HepG2 (cell line): ENCODE measurements around the gene TK1. TPM values are rescaled to one million over a fixed set of nuclear protein-coding genes. Genes with fewer than 3 reads are reported as not detected.

Experiments used
- HOXA9 ChIP-seq: sonication (generic); formaldehyde crosslinking; IDR thresholded peaks from 2 replicates; pipeline ENCODE4 v1.8.1; 2022; ENCODE audit warnings: missing genetic modification reagents, mild to moderate bottlenecking, moderate library complexity, borderline replicate concordance
- MIXL1 ChIP-seq: IDR thresholded peaks from 2 replicates; pipeline ENCODE4 v1.6.1; 2016
- NR2C2 ChIP-seq: sonication (generic); formaldehyde crosslinking; IDR thresholded peaks from 2 replicates; pipeline ENCODE4 v1.4.0; 2020; ENCODE audit warnings: missing genetic modification reagents, mild to moderate bottlenecking, moderate library complexity, borderline replicate concordance
- NR2F6 ChIP-seq, 2 experiments: IDR thresholded peaks; 2 replicates each; pipeline ENCODE4 v1.6.1; 2016; ENCODE audit warnings: antibody characterized with exemption in 1 of 2, mild to moderate bottlenecking in 1 of 2
- PHB2 ChIP-seq: fragments of 450-650 bp; IDR thresholded peaks from 2 replicates; pipeline ENCODE4 v1.6.1; 2018; ENCODE audit not compliant: partially characterized antibody
- RBM22 ChIP-seq: fragments of 200-400 bp; formaldehyde crosslinking; optimal IDR thresholded peaks from 2 replicates; pipeline ENCODE3; 2017; ENCODE audit warnings: mild to moderate bottlenecking, low read length, moderate library complexity
- XRCC5 ChIP-seq: fragments of 200-400 bp; formaldehyde crosslinking; optimal IDR thresholded peaks from 2 replicates; pipeline ENCODE3; 2017; ENCODE audit warnings: mild to moderate bottlenecking, low read length
- ZBTB33 ChIP-seq: sonication (generic); formaldehyde crosslinking; IDR thresholded peaks from 2 replicates; pipeline ENCODE4 v1.4.0; 2020; ENCODE audit warnings: missing genetic modification reagents
- ZNF318 ChIP-seq: sonication (generic); formaldehyde crosslinking; IDR thresholded peaks from 2 replicates; pipeline ENCODE4 v1.4.0; 2020; ENCODE audit warnings: mild to moderate bottlenecking, missing genetic modification reagents
- ZNF382 ChIP-seq: sonication (generic); formaldehyde crosslinking; IDR thresholded peaks from 2 replicates; pipeline ENCODE4 v1.5.0; 2020; ENCODE audit warnings: missing genetic modification reagents, mild to moderate bottlenecking, borderline replicate concordance
- ZNF501 ChIP-seq: sonication (generic); formaldehyde crosslinking; IDR thresholded peaks from 2 replicates; pipeline ENCODE4 v1.5.1; 2020; ENCODE audit warnings: mild to moderate bottlenecking, moderate library complexity, missing genetic modification reagents
- ZNF776 ChIP-seq: sonication (generic); formaldehyde crosslinking; IDR thresholded peaks from 2 replicates; pipeline ENCODE4 v1.4.0; 2020; ENCODE audit warnings: mild to moderate bottlenecking, missing genetic modification reagents
- ZSCAN20 ChIP-seq: sonication (generic); formaldehyde crosslinking; IDR thresholded peaks from 2 replicates; pipeline ENCODE4 v1.4.0; 2020; ENCODE audit warnings: missing genetic modification reagents, mild to moderate bottlenecking, borderline replicate concordance
- polyA plus RNA-seq, 8 experiments: library from polyadenylated mRNA; depleted of rRNA in 3 of 8; stranded (reverse) in 7 of 8; unstranded in 1 of 8; fragments of >200 nt; fragmentation: Illumina TruSeq in 4 of 8; extraction: Trizol in 4 of 8; gene quantifications; 2 replicates each; pipeline versions ENCODE4 v1.2.1 to v1.2.3, GENCODE V29; 2011 to 2016; ENCODE audit warnings: low read depth in 4 of 8, missing spikeins in 1 of 8, mixed read lengths in 1 of 8; ENCODE audit not compliant: insufficient read depth in 1 of 8
- total RNA-seq, 5 experiments: library from RNA; depleted of rRNA; stranded (reverse); fragments of >200 nt; fragmentation: Illumina TruSeq; extraction: Trizol; gene quantifications; 2 replicates each; pipeline ENCODE4 v1.2.3, GENCODE V29; 2016; ENCODE audit warnings: low read depth in 1 of 5

TK1 gene
- total and polyA plus RNA-seq, 2 of the 13 experiments (the other 11 are each of a cell fraction or from before 2014, with no cell fraction given) = 45.0 to 96.0 TPM

GRCh38 chr17:78133971-78134898, 52.6 kb downstream of the TK1 start (continued):
- TF ChIP-seq ZNF318 (CRISPR knock-in tag) (no peak), ZNF382 (CRISPR knock-in tag) (no peak), ZNF501 (peak; percentile 88), ZNF776 (no peak), NR2F6 (IDR thresholded peaks at IDR 0.05) (no peak), NR2F6 (CRISPR knock-in tag; IDR thresholded peaks at IDR 0.05) (peak; percentile 40), MIXL1 (CRISPR knock-in tag) (no peak), XRCC5 (peak; percentile 95), ZSCAN20 (CRISPR knock-in tag) (no peak), HOXA9 (CRISPR knock-in tag) (0 out of 2 replicates have a peak, but pooled peaks have one; percentile 35), RBM22 (no peak), PHB2 (no peak), ZBTB33 (CRISPR knock-in tag) (peak; percentile 54), NR2C2 (CRISPR knock-in tag) (peak; percentile 47; the same call in 1 of the 2 replicates)
